SK-N-SH (cell line): ENCODE measurements around the gene ERC2. TPM values are rescaled to one million over a fixed set of nuclear protein-coding genes. Genes with fewer than 3 reads are reported as not detected.

Experiments
- CTCF ChIA-PET: fragments of 300-600, 350-600 bp; formaldehyde crosslinking; extraction: SDS; loops from one replicate; lab custom pipeline; 2021; lab: Yijun Ruan, JAX
- POLR2A ChIA-PET: fragments of 350-600 bp; sonication (Branson Sonifier 250); formaldehyde crosslinking; extraction: SDS; loops from one replicate; lab custom pipeline; 2020; ENCODE audit warnings: antibody characterized with exemption, inconsistent platforms; lab: Yijun Ruan, JAX
- DNase-seq: peaks from one replicate; pipeline ENCODE4 v3.0.0; 2012
- H2AFZ ChIP-seq: fragments of 200-600 bp; sonication (generic); 2 replicates; pipeline ENCODE4 v1.8.1; 2016; ENCODE audit warnings: antibody characterized with exemption, mild to moderate bottlenecking, low read depth
- H3F3A ChIP-seq: fragments of 200-600 bp; sonication (generic); replicated peaks from 2 replicates; pipeline ENCODE3; 2016; ENCODE audit warnings: antibody characterized with exemption, mild to moderate bottlenecking; ENCODE audit not compliant: insufficient read depth
- H3K27ac ChIP-seq, 2 experiments: fragments of 200-500 bp in 1 of 2; fragments of 200-600 bp in 1 of 2; sonication (Bioruptor generic) in 1 of 2; sonication (generic), shearing (Covaris generic) in 1 of 2; 2 replicates each; pipeline versions ENCODE4 v1.5.1 to v1.6.1; 2014 to 2016; ENCODE audit warnings: low read depth in 2 of 2, inconsistent platforms in 1 of 2, low read length in 1 of 2, mild to moderate bottlenecking in 1 of 2, mixed read lengths in 1 of 2
- H3K27me3 ChIP-seq: fragments of 200-600 bp; sonication (generic), shearing (Covaris generic); 2 replicates; pipeline ENCODE4 v1.6.1; 2016; ENCODE audit warnings: mixed run types; ENCODE audit not compliant: insufficient read depth
- H3K36me3 ChIP-seq, 2 experiments: fragments of 200-500 bp in 1 of 2; fragments of 200-600 bp in 1 of 2; sonication (Bioruptor generic) in 1 of 2; sonication (generic) in 1 of 2; replicated peaks in 1 of 2; 2 replicates each; pipeline versions ENCODE3 to v1.5.1; 2014 to 2016; ENCODE audit warnings: low read length in 1 of 2, mild to moderate bottlenecking in 1 of 2; ENCODE audit not compliant: insufficient read depth in 2 of 2, control insufficient read depth in 1 of 2
- H3K4me1 ChIP-seq, 2 experiments: fragments of 200-500 bp in 1 of 2; fragments of 200-600 bp in 1 of 2; sonication (Bioruptor generic) in 1 of 2; sonication (generic), shearing (Covaris generic) in 1 of 2; 2 replicates each; pipeline versions ENCODE4 v1.5.1 to v1.6.1; 2014 to 2016; ENCODE audit warnings: low read depth in 1 of 2, low read length in 1 of 2, mixed run types in 1 of 2; ENCODE audit not compliant: insufficient read depth in 2 of 2, control insufficient read depth in 1 of 2
- H3K4me2 ChIP-seq: fragments of 200-600 bp; sonication (generic), shearing (Covaris generic); 2 replicates; pipeline ENCODE4 v1.6.1; 2017; ENCODE audit warnings: mixed run types
- H3K4me3 ChIP-seq, 2 experiments: fragments of 200-500 bp in 1 of 2; fragments of 200-600 bp in 1 of 2; sonication (Bioruptor generic) in 1 of 2; sonication (generic), shearing (Covaris generic) in 1 of 2; 2 replicates each; pipeline versions ENCODE4 v1.5.1 to v1.8.1; 2014 to 2016; ENCODE audit warnings: low read depth in 2 of 2, inconsistent platforms in 1 of 2, low read length in 1 of 2, mild to moderate bottlenecking in 1 of 2, mixed read lengths in 1 of 2, moderate library complexity in 1 of 2
- H3K79me2 ChIP-seq: fragments of 200-600 bp; sonication (generic); 2 replicates; pipeline ENCODE4 v1.8.1; 2017; ENCODE audit warnings: mild to moderate bottlenecking; ENCODE audit not compliant: insufficient read depth
- H3K9ac ChIP-seq: fragments of 200-600 bp; sonication (generic); 2 replicates; pipeline ENCODE4 v1.6.1; 2017; ENCODE audit warnings: mixed run types
- H3K9me2 ChIP-seq: fragments of 200-600 bp; sonication (generic); 2 replicates; pipeline ENCODE4 v1.6.1; 2017; ENCODE audit warnings: mixed run types
- H3K9me3 ChIP-seq: fragments of 200-600 bp; sonication (generic); 2 replicates; pipeline ENCODE4 v1.6.1; 2017; ENCODE audit warnings: mixed run types, mild to moderate bottlenecking, moderate library complexity
- H4K20me1 ChIP-seq: fragments of 200-600 bp; sonication (generic); 2 replicates; pipeline ENCODE4 v1.6.1; 2017; ENCODE audit warnings: mild to moderate bottlenecking, mixed run types; ENCODE audit not compliant: insufficient read depth
- CHD2 ChIP-seq: fragments of 150-350 bp; IDR thresholded peaks from 2 replicates; pipeline ENCODE4 v1.6.1; 2018; ENCODE audit warnings: low read length; ENCODE audit not compliant: partially characterized antibody
- ELF1 ChIP-seq: IDR thresholded peaks from 2 replicates; pipeline ENCODE4 v1.4.0; 2012
- EP300 ChIP-seq, 2 experiments: IDR thresholded peaks; 2 replicates each; pipeline versions ENCODE4 v1.4.0 to v1.6.1; 2012; ENCODE audit warnings: borderline replicate concordance in 1 of 2, low read depth in 1 of 2, low read length in 1 of 2
- EZH2phosphoT487 ChIP-seq: fragments of 200-600 bp; sonication (generic); IDR thresholded peaks from 2 replicates; pipeline ENCODE4 v1.6.1; 2017; ENCODE audit warnings: low read depth, mixed run types, mild to moderate bottlenecking, antibody characterized with exemption, moderate library complexity, borderline replicate concordance
- FOXM1 ChIP-seq: IDR thresholded peaks from 2 replicates; pipeline ENCODE4 v1.4.0; 2012; ENCODE audit warnings: low read depth, mild to moderate bottlenecking
- GATA2 ChIP-seq: sonication (generic); formaldehyde crosslinking; IDR thresholded peaks from 2 replicates; pipeline ENCODE4 v1.5.0; 2020; ENCODE audit warnings: mild to moderate bottlenecking, missing genetic modification reagents
- JUND ChIP-seq: IDR thresholded peaks from 2 replicates; pipeline ENCODE4 v1.4.0; 2012
- MEF2A ChIP-seq: IDR thresholded peaks from 2 replicates; pipeline ENCODE4 v1.4.0; 2012; ENCODE audit warnings: low read depth, borderline replicate concordance
- MXI1 ChIP-seq: IDR thresholded peaks from 2 replicates; pipeline ENCODE4 v1.6.1; 2012; ENCODE audit warnings: mild to moderate bottlenecking, low read depth, low read length, improper control_type of control experiment
- NRF1 ChIP-seq: IDR thresholded peaks from 2 replicates; pipeline ENCODE4 v1.6.1; 2012; ENCODE audit warnings: low read depth, mild to moderate bottlenecking, low read length
- POLR2AphosphoS5 ChIP-seq: IDR thresholded peaks from 2 replicates; pipeline ENCODE4 v1.6.1; 2012; ENCODE audit warnings: low read depth, low read length
- RFX5 ChIP-seq: IDR thresholded peaks from 2 replicates; pipeline ENCODE4 v1.6.1; 2012; ENCODE audit warnings: mild to moderate bottlenecking, improper control_type of control experiment, low read length
- SIN3A ChIP-seq: IDR thresholded peaks from 2 replicates; pipeline ENCODE4 v1.6.1; 2012; ENCODE audit warnings: low read depth, mild to moderate bottlenecking, low read length, moderate library complexity, borderline replicate concordance
- TCF12 ChIP-seq: IDR thresholded peaks from 2 replicates; pipeline ENCODE4 v1.4.0; 2012
- YY1 ChIP-seq: IDR thresholded peaks from 2 replicates; pipeline ENCODE4 v1.4.0; 2012; ENCODE audit warnings: low read depth, mild to moderate bottlenecking
- WGBS: methylation state at CpG from one replicate; pipeline ENCODE4 v1.1.6; 2017; ENCODE audit warnings: low lambda C conversion rate; 5-methylcytosine and 5-hydroxymethylcytosine counted together
- polyA plus RNA-seq, 3 experiments: library from polyadenylated mRNA; depleted of rRNA; stranded (reverse); fragments of >200 nt; gene quantifications; 2 replicates each; pipeline ENCODE4 v1.2.3, GENCODE V29; 2012
- TF ChIP-seq, protein P1 (sequence below): fragments of 200-600 bp; sonication (generic); IDR thresholded peaks from 2 replicates; pipeline ENCODE4 v1.6.1; 2017; ENCODE audit warnings: antibody characterized with exemption, mild to moderate bottlenecking, moderate library complexity
- TF ChIP-seq, protein P2 (sequence below): IDR thresholded peaks from 2 replicates; pipeline ENCODE4 v1.4.0; 2012; ENCODE audit warnings: low read depth
- TF ChIP-seq, protein P3 (sequence below): IDR thresholded peaks from 2 replicates; pipeline ENCODE4 v1.4.0; 2012; ENCODE audit warnings: low read depth, borderline replicate concordance
- TF ChIP-seq, protein P4 (sequence below): fragments of 150-350 bp; IDR thresholded peaks from 2 replicates; pipeline ENCODE4 v1.6.1; 2016; ENCODE audit warnings: mild to moderate bottlenecking, low read depth, low read length
- TF ChIP-seq, protein P5 (sequence below): IDR thresholded peaks from 2 replicates; pipeline ENCODE4 v1.4.0; 2012; ENCODE audit warnings: low read depth, borderline replicate concordance

ERC2 gene
- polyA plus RNA-seq, 1 of the 3 experiments (the other 2 are of a cell fraction) = 1.6 TPM

DNA sequence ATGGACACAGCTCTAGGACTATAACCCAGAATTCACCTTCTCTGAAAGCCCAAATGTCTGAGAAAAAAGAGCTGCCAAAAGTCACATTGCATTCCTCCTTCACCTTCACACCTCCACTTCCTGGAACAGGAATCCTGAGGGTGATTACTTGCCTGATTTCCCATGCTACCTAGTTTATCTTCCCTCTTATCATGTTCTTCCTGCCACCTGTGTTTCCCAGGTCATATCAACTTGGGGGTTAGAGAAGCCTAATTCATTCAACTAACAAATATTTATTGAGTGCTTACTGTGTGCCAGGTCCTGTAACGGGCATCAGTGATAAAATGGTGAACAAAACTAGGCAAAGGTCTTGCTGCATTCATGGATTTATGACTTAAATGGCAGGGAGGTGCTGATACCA is 701.5 kb downstream of the ERC2 start:
- Histone ChIP-seq H3K27me3 (no peaks in the 10 kb centered on the region), H3F3A (no peaks in the 10 kb centered on the region), H2AFZ (no peak overlapping the region), H3K9ac (no peak overlapping the region), H3K36me3 (no peaks in the 10 kb centered on the region), H3K4me2 (no peak overlapping the region), H3K27ac (no peak overlapping the region), H3K4me3 (no peak overlapping the region), H3K9me2 (no peaks in the 10 kb centered on the region), H3K4me1 (no peaks in the 10 kb centered on the region), H3K9me3 (no peaks in the 10 kb centered on the region), H4K20me1 (no peaks in the 10 kb centered on the region), H3K79me2 (no peaks in the 10 kb centered on the region)
- TF ChIP-seq JUND (no peak), FOXM1 (no peak), EP300 (IDR thresholded peaks at IDR 0.05; ENCODE audit: borderline replicate concordance in 1 of 2, low read depth in 1 of 2, low read length in 1 of 2) (no peak), RFX5 (no peak), GATA2 (no peak), TCF12 (no peak), SIN3A (no peak), MEF2A (no peak), MXI1 (no peak)
- TF ChIP-seq, protein P1, sequence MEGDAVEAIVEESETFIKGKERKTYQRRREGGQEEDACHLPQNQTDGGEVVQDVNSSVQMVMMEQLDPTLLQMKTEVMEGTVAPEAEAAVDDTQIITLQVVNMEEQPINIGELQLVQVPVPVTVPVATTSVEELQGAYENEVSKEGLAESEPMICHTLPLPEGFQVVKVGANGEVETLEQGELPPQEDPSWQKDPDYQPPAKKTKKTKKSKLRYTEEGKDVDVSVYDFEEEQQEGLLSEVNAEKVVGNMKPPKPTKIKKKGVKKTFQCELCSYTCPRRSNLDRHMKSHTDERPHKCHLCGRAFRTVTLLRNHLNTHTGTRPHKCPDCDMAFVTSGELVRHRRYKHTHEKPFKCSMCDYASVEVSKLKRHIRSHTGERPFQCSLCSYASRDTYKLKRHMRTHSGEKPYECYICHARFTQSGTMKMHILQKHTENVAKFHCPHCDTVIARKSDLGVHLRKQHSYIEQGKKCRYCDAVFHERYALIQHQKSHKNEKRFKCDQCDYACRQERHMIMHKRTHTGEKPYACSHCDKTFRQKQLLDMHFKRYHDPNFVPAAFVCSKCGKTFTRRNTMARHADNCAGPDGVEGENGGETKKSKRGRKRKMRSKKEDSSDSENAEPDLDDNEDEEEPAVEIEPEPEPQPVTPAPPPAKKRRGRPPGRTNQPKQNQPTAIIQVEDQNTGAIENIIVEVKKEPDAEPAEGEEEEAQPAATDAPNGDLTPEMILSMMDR = no peak
- ChIA-PET CTCF (interaction anchor here (1.6 kb wide), 1 partner anchor 20 kb away, joined by 5 read pairs; no protein-coding TSS in a partner anchor), POLR2A (no interaction called here)
- no peak for DNase-seq
- 26% methylated on average over 1 of the region's 1 CpG for WGBS

DNA sequence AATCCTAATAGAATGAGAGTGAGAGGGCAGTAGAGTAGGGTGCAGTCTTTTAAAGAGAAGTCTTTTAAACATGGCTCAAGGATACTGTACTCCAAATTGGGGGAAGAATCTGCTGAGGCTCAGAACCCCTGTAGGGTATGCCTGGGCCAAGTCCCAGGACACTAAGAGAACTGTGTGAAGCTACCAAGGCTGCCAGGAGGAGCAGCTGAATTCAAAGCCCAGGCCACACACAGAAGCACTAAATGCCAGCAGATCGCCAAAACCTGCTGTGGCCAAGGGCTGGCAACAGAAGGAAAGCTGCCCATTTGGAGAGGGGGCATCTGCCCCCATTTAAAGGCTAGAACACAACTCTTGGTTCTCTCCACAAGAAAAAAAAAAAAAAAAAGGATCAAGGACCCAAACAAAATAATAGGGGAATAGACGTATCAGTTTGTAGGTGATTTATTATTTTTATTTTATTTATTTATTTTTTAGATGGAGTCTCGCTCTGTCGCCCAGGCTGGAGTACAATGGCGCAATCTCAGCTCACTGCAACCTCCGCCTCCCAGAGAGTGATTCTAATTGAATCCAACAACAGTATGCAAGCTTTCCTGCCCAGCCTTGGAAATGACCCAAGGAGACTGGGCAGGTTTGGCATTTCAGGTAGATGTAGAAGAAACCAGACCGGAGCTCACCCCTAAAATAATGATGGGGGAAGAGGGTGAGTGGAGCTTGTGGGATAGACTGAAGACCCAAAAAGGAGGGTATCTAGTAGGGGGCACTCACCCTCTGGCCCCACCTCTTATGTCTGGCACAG is 702.2 kb downstream of the ERC2 start:
- H3K9ac ChIP-seq = no peak overlapping the region
- no peaks in the 10 kb centered on the region for H3K9me2 ChIP-seq
- H3K4me1 ChIP-seq = no peaks in the 10 kb centered on the region
- no peak overlapping the region for H3K4me2 ChIP-seq
- 79% methylated on average over 7 of the region's 7 CpGs for WGBS
- H3K27ac ChIP-seq = no peak overlapping the region
- no peaks in the 10 kb centered on the region for H3F3A ChIP-seq
- H4K20me1 ChIP-seq = no peaks in the 10 kb centered on the region
- no peak for DNase-seq
- H3K27me3 ChIP-seq = no peaks in the 10 kb centered on the region
- H3K36me3 ChIP-seq = no peaks in the 10 kb centered on the region
- H3K9me3 ChIP-seq = no peaks in the 10 kb centered on the region
- no peak overlapping the region for H3K4me3 ChIP-seq
- TF ChIP-seq SIN3A (no peak), MEF2A (no peak), EZH2phosphoT487 (no peak), ELF1 (no peak), CHD2 (no peak), YY1 (no peak), POLR2AphosphoS5 (no peak), NRF1 (no peak), GATA2 (no peak)
- TF ChIP-seq, protein P2, sequence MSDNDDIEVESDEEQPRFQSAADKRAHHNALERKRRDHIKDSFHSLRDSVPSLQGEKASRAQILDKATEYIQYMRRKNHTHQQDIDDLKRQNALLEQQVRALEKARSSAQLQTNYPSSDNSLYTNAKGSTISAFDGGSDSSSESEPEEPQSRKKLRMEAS = no peak
- TF ChIP-seq, protein P3, sequence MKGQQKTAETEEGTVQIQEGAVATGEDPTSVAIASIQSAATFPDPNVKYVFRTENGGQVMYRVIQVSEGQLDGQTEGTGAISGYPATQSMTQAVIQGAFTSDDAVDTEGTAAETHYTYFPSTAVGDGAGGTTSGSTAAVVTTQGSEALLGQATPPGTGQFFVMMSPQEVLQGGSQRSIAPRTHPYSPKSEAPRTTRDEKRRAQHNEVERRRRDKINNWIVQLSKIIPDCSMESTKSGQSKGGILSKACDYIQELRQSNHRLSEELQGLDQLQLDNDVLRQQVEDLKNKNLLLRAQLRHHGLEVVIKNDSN = no peak
- TF ChIP-seq, protein P4, sequence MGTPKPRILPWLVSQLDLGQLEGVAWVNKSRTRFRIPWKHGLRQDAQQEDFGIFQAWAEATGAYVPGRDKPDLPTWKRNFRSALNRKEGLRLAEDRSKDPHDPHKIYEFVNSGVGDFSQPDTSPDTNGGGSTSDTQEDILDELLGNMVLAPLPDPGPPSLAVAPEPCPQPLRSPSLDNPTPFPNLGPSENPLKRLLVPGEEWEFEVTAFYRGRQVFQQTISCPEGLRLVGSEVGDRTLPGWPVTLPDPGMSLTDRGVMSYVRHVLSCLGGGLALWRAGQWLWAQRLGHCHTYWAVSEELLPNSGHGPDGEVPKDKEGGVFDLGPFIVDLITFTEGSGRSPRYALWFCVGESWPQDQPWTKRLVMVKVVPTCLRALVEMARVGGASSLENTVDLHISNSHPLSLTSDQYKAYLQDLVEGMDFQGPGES = no peak
- TF ChIP-seq, protein P5, sequence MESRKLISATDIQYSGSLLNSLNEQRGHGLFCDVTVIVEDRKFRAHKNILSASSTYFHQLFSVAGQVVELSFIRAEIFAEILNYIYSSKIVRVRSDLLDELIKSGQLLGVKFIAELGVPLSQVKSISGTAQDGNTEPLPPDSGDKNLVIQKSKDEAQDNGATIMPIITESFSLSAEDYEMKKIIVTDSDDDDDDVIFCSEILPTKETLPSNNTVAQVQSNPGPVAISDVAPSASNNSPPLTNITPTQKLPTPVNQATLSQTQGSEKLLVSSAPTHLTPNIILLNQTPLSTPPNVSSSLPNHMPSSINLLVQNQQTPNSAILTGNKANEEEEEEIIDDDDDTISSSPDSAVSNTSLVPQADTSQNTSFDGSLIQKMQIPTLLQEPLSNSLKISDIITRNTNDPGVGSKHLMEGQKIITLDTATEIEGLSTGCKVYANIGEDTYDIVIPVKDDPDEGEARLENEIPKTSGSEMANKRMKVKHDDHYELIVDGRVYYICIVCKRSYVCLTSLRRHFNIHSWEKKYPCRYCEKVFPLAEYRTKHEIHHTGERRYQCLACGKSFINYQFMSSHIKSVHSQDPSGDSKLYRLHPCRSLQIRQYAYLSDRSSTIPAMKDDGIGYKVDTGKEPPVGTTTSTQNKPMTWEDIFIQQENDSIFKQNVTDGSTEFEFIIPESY = no peak
- ChIA-PET CTCF (no interaction called here), POLR2A (no interaction called here)
- no peaks in the 10 kb centered on the region for H3K79me2 ChIP-seq
- no peak overlapping the region for H2AFZ ChIP-seq
